Heart right ventricle (tissue), 16 donors: ENCODE results near the gene RGS7. TPM values are rescaled to one million over a fixed set of nuclear protein-coding genes. Genes with fewer than 3 reads are reported as not detected.

Experiments
- ATAC-seq, 8 donors: fragments of 200-7000 bp; cut with Tn5 transposase; one replicate each; pipeline ENCODE4 v1.9.1; 2020; ENCODE audit warnings: mild to moderate bottlenecking in 8 of 8, moderate library complexity in 8 of 8, moderate number of reproducible peaks in 1 of 8
- DNase-seq, 2 donors: peaks; one replicate each; pipeline ENCODE4 v3.0.0-alpha.2; 2020
- H3K27ac ChIP-seq, 10 donors: fragments of 200-600 bp; sonication (generic) in 2 of 10; one replicate each; pipeline versions ENCODE4 v1.5.0 to v1.8.0; 2020 to 2022; ENCODE audit warnings: mild to moderate bottlenecking in 3 of 10
- H3K27me3 ChIP-seq, 7 donors: fragments of 200-600 bp; one replicate each; pipeline ENCODE4 v1.8.0; 2021 to 2022; ENCODE audit warnings: mild to moderate bottlenecking in 2 of 7
- H3K36me3 ChIP-seq, 9 donors: fragments of 200-600 bp; sonication (generic) in 1 of 9; one replicate each; pipeline versions ENCODE4 v1.5.0 to v1.8.0; 2020 to 2022; ENCODE audit warnings: mild to moderate bottlenecking in 2 of 9
- H3K4me1 ChIP-seq, 9 donors: fragments of 200-600 bp; sonication (generic) in 1 of 9; one replicate each; pipeline versions ENCODE4 v1.5.0 to v1.8.0; 2020 to 2022; ENCODE audit warnings: mild to moderate bottlenecking in 4 of 9
- H3K4me3 ChIP-seq, 10 donors: fragments of 200-600 bp; sonication (generic) in 2 of 10; one replicate each; pipeline versions ENCODE4 v1.5.0 to v1.8.0; 2020 to 2022; ENCODE audit warnings: mild to moderate bottlenecking in 7 of 10, moderate library complexity in 2 of 10
- H3K9me3 ChIP-seq, 11 donors: fragments of 200-600 bp in 10 of 11; sonication (generic) in 2 of 11; one replicate each; pipeline versions ENCODE4 v1.5.0 to v1.8.0; 2013 to 2022; ENCODE audit warnings: mild to moderate bottlenecking in 2 of 11, control low read depth in 1 of 11, moderate library complexity in 1 of 11
- WGBS, 2 donors: extraction: QIAGEN DNeasy Blood & Tissue Kit; methylation state at CpG; one replicate each; pipeline ENCODE4 v1.1.7; 2013; ENCODE audit warnings: inconsistent platforms in 1 of 2; 5-methylcytosine and 5-hydroxymethylcytosine counted together
- intact Hi-C, 10 donors: fragments of 100-400 bp; cut with DNase I; formaldehyde crosslinking; loops; one replicate each; pipeline versions ENCODE4 v1.11.1 to v1.14.2; 2022
- polyA plus RNA-seq, 2 donors: library from polyadenylated mRNA; stranded (reverse); fragments of 200-250 nt; gene quantifications; one replicate each; pipeline ENCODE4 v1.2.3, GENCODE V29; 2013
- total RNA-seq, 10 donors: library from RNA; stranded (reverse); fragmentation: NEBNext Ultra II Directional in 3 of 10; extraction: Animal tissue kit (Norgen Biotek cat#: 25700) in 3 of 10; gene quantifications; one replicate each; pipeline versions ENCODE4 v1.2.1 to v1.2.4, GENCODE V29; 2021 to 2023
- TF ChIP-seq, protein P1 (sequence below), 9 donors: fragments of 200-600 bp; sonication (generic) in 2 of 9; IDR thresholded peaks; one replicate each; pipeline versions ENCODE4 v1.5.0 to v1.8.0; 2021 to 2022; ENCODE audit warnings: antibody characterized with exemption in 9 of 9, mild to moderate bottlenecking in 5 of 9, moderate library complexity in 1 of 9
- donor health status: Arrhythmogenic right ventricular cardiomyopathy.
- donor health status: ischemic (EF 13 %, LVEDD 7.1; RV severe dilation, severe dysfunction).
- donor health status: healthy with polysubstance abuse.
- donor health status: DM: no; HTN: yes; CAD: no.
- donor health status: DM: no; HTN: no; CAD: no.
- donor health status: ischemic (EF 25% LVEDD 6.9; RV normal size, moderate dysfunction).
- donor health status: ischemic (EF 25% LVEDD 5.7; RV mildly dilated, moderate dysfunction).
- donor health status: healthy.
- donor health status: DM: yes; HTN: yes; CAD: no.
- donor health status: Ischemic cardiomyopathy.
- donor health status: ischemic (EF 35%, LVEDD 5.7; RV mildly dilated, moderate dysfunction).
- donor health status: nonischemic (EF 11% LVEDD 7.7; RV severe dilation, severe dysfunction).
- donor health status: DM: yes; HTN: yes; CAD: no.
- donor health status: PGD.
- donor health status: ischemic (EF 29% LVEDD 5.4; RV normal size, mild dysfunction).
- donor health status: nonischemic (EF 23%, LVEDD 6.1; RV moderate dilation, normal function).

Gene RGS7
- total and polyA plus RNA-seq, 12 donors: not detected

DNA sequence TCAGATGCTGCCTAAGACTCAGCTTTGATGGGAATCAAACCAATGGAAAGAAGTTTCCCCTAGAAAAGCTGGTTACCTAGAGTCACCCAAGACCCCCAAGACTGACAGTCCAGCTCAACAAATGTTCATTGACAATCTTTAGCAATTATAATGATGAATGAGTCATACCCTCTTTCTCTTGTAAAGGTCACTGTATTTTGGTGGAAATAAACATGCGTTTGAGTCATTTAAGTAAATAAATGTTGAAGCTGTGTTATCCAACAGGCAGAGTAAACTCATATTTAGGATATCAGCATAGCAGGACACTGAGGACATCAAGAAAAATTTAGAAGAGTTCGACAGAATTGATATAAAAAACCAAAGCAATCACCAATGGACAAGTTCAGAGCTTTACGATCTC lies 295.9 kb downstream of the RGS7 start:
- 84 to 86% methylated on average over 3 of the region's 3 CpGs for WGBS, 2 donors
- DNase-seq (no peak), ATAC-seq (no peak)
- H3K27ac ChIP-seq: no peak overlapping the region
- no peaks in the 10 kb centered on the region for H3K36me3 ChIP-seq
- intact Hi-C loops: no loop called here
- no peaks in the 10 kb centered on the region for H3K27me3 ChIP-seq
- no peaks in the 10 kb centered on the region for H3K4me1 ChIP-seq
- TF ChIP-seq, protein P1, sequence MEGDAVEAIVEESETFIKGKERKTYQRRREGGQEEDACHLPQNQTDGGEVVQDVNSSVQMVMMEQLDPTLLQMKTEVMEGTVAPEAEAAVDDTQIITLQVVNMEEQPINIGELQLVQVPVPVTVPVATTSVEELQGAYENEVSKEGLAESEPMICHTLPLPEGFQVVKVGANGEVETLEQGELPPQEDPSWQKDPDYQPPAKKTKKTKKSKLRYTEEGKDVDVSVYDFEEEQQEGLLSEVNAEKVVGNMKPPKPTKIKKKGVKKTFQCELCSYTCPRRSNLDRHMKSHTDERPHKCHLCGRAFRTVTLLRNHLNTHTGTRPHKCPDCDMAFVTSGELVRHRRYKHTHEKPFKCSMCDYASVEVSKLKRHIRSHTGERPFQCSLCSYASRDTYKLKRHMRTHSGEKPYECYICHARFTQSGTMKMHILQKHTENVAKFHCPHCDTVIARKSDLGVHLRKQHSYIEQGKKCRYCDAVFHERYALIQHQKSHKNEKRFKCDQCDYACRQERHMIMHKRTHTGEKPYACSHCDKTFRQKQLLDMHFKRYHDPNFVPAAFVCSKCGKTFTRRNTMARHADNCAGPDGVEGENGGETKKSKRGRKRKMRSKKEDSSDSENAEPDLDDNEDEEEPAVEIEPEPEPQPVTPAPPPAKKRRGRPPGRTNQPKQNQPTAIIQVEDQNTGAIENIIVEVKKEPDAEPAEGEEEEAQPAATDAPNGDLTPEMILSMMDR (IDR thresholded peaks at IDR 0.05): no peak
- H3K4me3 ChIP-seq: no peak overlapping the region
- H3K9me3 ChIP-seq: no peaks in the 10 kb centered on the region

DNA sequence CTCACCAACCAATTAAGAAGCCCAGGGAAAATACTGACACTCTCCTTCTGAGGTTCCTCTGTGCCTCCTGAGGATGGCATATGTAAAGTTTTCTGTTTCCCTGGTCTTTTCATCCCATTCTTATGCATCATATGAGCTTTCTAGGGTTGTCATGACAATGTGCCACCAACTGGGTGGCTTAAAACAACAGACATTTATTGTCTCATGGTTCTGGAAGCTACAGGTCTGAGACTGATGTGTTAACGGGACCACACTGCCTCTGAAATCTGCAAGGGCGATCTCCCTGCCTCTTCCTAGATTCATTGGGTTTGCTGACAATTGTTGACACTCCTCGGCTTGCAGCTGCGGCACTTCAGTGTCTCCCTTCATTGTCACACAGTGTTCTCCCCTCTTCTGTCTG lies 308.4 kb downstream of the RGS7 start:
- TF ChIP-seq, protein P1 (IDR thresholded peaks at IDR 0.05): no peak
- intact Hi-C loops: no loop called here

DNA sequence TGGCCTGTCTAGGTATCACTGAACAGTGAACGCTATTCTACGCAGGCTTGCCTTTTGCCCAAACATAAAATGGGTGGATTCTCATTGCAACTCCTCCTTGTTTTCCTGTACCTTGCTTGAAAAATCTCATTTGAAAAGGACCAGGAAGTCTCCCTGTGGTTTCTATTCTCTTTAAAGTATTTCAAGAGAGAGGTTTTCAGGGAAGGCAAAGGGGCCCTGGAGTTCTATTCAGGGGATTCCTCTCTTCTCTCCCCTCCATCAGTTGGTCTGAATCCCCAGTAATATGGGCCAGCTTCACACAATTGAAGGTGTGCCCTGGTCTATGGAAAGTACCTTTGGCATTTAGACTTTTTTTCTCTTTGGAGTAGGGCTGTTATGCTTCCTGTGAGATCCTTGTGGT lies 311.3 kb downstream of the RGS7 start:
- WGBS, 2 donors: 79 to 83% methylated on average over 2 of the region's 2 CpGs
- H3K27me3 ChIP-seq: no peaks in the 10 kb centered on the region
- no peaks in the 10 kb centered on the region for H3K36me3 ChIP-seq
- peaks cover 0 to 6% (median 0%) of the 10 kb centered on the region in 11 donors for H3K9me3 ChIP-seq
- intact Hi-C loops: no loop called here
- H3K27ac ChIP-seq: no peak overlapping the region
- TF ChIP-seq, protein P1 (IDR thresholded peaks at IDR 0.05): no peak
- DNase-seq: no peak
- no peak for ATAC-seq
- no peak overlapping the region for H3K4me3 ChIP-seq
- H3K4me1 ChIP-seq: no peaks in the 10 kb centered on the region

More for the DNA sequence above, 308.4 kb downstream of the RGS7 start:
- Histone ChIP-seq H3K4me1 (no peaks in the 10 kb centered on the region), H3K27me3 (no peaks in the 10 kb centered on the region), H3K27ac (no peak overlapping the region), H3K36me3 (no peaks in the 10 kb centered on the region), H3K9me3 (peaks cover 0 to 6% (median 0%) of the 10 kb centered on the region in 11 donors), H3K4me3 (no peak overlapping the region)
- no peak for DNase-seq
- 53 to 64% methylated on average over 4 of the region's 4 CpGs for WGBS, 2 donors
- ATAC-seq: no peak

DNA sequence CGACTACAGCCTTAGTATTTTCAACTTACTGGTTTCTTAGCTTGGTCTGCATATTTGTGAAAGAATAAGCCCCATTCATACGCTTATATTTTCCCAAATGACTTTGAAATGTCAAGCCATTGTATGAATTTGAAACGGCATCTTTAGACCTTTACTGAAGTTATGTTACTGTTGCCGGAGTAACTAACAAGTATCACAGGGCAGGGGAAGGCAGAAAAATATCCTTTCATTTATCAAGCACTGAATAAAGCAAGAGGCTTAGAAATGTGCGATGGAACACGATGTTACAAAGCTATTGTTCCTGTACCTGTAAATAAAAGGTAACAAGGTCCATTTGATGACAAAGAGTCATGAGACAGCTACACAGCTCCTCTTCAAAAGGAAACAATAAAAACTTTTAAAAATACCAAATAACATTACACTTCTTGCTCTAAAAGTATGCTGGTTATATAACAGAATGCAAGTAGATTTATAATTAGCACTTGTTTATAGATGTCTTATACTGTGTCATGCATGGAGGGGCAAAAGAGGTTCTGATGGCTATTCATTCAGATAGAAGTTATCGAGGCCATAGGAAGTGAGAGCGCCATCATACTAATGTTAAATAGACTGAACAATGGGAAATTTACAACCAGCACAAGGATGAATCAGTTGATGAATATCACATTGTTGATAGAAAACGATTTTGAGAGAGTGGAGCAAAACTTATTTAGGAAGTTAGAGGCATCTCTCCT lies 322.6 kb downstream of the RGS7 start:
- H3K36me3 ChIP-seq: no peaks in the 10 kb centered on the region
- 56 to 63% methylated on average over 9 of the region's 9 CpGs for WGBS, 2 donors
- intact Hi-C loops: no loop called here
- no peaks in the 10 kb centered on the region for H3K27me3 ChIP-seq
- TF ChIP-seq, protein P1 (IDR thresholded peaks at IDR 0.05): no peak
- H3K4me1 ChIP-seq: no peaks in the 10 kb centered on the region
- DNase-seq (no peak), ATAC-seq (no peak)
- H3K9me3 ChIP-seq: peaks cover 0 to 23% (median 0%) of the 10 kb centered on the region in 11 donors
- no peak overlapping the region for H3K27ac ChIP-seq
- H3K4me3 ChIP-seq: no peak overlapping the region
